Activated effector memory CD4-positive, alpha-beta T cell treated with Interleukin-2 at 50 U/mL for 16 hours (primary cell): ENCODE measurements around the gene MESD.

Experiments
- DNase-seq: peaks from one replicate; pipeline ENCODE4 v3.0.0-alpha.2; 2020

Gene MESD

DNA sequence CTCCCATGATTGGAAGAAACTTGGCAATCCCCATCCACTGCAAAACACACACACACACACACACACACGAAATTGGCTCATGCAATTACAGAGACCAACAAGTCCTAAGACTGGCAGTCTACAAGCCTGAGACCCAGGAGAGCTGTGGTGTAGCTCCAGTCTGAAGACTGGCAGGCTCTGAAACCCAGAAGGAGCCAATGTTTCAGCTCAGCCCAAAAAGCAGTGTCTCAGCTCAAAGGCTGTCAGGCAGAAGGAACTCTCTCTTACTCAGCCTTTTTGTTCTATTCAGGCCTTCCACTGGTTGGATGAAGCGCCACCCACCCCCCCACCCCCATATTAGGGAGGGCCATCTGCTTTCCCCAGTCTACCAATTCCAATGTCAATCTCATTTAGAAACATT lies 32.1 kb downstream of the MESD start:
- DNase-seq, result no peak

- DNase-seq, result peak; percentile 16
These were observed 33.8 kb downstream of the MESD start for GRCh38 chr15:80955571-80956452.

- no peak for DNase-seq
These were observed 35.5 kb downstream of the MESD start for GRCh38 chr15:80953953-80954778.

DNA sequence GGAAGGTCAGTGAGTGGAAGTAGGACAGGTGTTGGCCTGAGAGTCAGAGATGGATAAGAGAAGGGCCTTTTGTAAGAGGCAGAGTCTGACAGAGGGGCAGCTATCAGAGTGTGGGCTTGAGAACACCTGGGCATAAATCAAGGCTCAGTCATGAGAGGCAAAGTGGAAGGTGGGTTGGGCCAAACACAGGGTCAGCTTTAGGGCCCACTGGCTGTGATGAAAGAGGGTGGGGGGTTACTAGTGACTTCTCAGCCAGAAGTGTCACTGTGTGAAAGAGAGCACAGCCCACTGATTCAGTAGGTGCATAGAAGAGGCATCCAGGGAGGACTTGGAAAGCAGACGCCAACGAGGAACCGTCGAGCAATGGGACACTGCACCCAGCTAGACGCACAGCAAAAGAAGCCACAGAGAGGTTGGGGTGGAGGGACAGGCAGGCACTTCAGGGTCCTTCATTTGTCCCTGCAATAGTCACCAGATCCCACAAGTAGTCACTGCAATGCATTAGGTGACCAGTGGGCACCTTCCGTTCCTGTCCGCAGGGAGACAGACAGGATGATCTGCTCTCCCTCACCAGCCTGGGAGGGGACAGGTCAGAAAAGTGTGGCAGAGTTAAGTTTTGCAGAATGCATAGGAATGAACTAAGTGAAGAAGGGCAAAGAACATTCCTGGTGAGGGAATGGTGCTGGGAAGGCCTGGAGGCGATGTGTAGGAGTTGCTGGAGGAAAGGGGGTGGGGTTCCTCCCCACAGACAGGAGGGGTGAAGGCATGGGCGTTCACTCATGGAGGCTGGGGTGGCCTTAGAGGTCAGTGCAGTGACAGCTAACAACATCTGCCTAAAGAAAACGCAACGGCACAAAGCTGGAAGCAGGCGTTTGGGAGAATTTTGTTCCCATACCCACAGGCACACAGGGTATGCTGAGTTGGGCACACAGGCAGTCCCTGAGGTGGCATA lies 36.3 kb downstream of the MESD start:
- no peak for DNase-seq

DNA sequence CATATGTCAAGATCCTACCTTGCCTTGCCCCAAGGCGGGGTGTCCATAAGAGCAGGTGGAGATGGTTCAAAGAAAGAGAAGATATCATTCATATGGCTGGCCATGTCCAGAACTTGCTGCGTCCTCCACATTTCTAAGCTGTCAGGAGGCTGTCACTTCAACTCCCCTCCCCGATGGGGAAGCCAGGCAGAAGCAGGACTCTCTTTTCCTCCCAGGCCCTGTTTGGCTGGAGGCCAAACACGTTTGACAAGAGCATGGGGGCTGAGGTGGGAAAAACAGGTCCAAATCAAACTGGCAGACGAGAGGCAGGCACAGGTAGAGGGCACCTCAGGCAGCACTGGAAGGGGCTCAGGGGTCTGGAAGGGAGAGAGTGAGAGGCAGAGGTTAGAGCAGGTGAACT lies 37.7 kb downstream of the MESD start:
- DNase-seq, result no peak

DNA sequence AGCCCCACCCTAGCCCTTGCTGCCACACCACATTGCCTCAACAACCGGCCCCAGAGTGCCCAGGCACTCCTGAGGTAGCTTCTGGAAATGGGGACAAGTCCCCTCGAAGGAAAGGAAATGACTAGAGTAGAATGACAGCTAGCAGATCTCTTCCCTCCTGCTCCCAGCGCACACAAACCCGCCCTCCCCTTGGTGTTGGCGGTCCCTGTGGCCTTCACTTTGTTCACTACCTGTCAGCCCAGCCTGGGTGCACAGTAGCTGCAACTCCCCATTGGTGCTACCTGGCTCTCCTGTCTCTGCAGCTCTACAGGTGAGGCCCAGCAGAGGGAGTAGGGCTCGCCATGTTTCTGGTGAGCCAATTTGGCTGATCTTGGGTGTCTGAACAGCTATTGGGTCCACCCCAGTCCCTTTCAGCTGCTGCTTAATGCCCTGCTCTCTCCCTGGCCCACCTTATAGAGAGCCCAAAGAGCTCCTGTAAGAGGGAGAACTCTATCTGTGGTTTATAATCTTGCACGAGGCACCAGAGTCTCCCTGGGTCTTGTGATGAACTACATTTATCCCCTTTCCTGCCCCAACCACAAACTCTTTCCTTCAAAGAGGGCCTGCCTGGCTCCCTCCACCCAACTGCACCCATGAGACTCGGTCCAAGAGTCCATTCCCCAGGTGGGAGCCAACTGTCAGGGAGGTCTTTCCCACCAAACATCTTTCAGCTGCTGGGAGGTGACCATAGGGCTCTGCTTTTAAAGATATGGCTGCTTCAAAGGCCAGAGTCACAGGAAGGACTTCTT lies 39.1 kb downstream of the MESD start:
- DNase-seq, result no peak

DNA sequence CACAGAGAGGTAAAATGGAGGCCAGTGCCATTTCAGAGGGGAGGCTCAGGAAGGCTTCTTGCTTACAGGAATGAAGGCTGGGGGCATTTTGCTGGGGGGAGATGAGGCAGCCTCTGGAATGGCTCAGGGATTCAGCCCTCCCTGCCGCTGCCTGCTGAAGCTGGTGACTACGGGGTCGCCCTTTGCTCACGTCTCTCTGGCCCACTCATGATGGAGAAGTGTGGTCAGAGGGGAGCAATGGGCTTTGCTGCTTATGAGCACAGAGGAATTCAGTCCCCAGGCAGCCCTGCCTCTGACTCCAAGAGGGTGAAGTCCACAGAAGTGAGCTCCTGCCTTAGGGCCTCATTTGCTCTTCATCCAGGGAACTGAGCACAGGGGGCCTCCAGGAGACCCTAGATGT lies 39.9 kb downstream of the MESD start:
- DNase-seq, result no peak

- no peak for DNase-seq
These were observed 40.8 kb downstream of the MESD start for GRCh38 chr15:80948651-80949292.

- no peak for DNase-seq
These were observed 43.0 kb downstream of the MESD start for GRCh38 chr15:80946576-80946975.

DNA sequence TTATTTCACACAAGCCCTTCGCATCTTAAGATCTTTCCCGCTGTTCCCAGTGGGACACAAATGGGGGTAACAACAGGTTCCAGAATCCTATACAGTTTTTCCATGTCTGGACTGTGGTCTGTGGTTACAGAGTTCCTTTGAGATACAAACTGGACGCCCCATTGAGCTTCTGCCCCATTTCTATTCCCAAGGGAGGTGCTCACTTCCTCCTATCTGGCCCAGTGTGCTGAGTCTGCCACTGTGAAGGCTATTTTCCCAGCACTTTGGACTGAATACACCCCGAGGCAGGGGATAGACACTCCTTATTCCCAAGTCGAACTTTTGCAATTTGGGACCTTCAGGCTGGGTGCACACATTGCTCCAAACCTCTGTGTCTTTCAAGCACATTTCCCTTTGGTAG lies 44.0 kb downstream of the MESD start:
- DNase-seq, result no peak

DNA sequence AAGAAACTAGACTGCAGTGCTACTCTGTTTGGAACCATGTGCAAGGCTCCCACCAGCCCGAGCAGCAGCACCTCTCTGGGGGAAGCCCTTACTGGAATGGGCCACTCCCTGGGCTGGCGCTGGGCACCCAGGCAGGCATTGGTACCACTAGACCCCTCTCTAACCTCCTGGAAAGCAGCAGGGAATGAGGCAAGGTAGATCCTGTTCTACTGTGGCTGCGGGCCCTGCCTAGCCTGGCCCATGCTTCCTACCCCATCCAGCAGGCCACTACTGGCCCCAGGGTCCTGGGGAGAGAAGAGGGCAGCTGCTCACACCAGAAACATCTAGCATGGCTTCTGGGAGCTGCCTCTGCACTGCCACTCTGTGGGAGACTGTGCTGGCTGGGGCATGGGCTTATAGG lies 44.8 kb downstream of the MESD start:
- DNase-seq, result no peak

GRCh38 chr15:80942746-80943565 lies 46.7 kb downstream of the MESD start:
- DNase-seq, result no peak

GRCh38 chr15:80942266-80942665 lies 47.4 kb downstream of the MESD start:
- DNase-seq, result no peak

GRCh38 chr15:80940851-80941250 lies 48.8 kb downstream of the MESD start:
- no peak for DNase-seq

GRCh38 chr15:80940331-80940730 lies 49.3 kb downstream of the MESD start:
- DNase-seq, result no peak

DNA sequence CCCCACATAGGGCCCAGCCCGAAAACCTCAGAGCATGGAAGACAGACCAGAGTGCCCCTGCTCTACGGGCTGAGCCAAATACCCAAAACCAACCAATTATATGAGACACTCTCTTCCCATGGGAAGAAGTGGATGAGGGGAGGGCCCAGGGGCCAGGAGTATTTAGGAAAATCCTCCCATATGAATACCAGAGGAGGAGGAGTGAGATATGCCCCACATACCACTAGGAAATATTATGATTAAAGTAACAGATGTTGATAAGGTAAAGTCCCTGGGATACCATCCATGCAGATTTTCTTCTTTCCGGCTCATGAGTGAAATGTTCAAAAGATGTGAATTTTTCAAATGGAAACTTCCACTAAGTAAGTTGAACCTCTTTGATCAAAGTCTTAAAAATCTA lies 50.4 kb downstream of the MESD start:
- DNase-seq, result no peak

- DNase-seq, result no peak
These were observed 51.9 kb downstream of the MESD start for GRCh38 chr15:80937718-80938117.

- DNase-seq, result no peak
These were observed 53.1 kb downstream of the MESD start for GRCh38 chr15:80936288-80937078.

GRCh38 chr15:80934761-80935221 lies 54.8 kb downstream of the MESD start:
- DNase-seq, result no peak

DNA sequence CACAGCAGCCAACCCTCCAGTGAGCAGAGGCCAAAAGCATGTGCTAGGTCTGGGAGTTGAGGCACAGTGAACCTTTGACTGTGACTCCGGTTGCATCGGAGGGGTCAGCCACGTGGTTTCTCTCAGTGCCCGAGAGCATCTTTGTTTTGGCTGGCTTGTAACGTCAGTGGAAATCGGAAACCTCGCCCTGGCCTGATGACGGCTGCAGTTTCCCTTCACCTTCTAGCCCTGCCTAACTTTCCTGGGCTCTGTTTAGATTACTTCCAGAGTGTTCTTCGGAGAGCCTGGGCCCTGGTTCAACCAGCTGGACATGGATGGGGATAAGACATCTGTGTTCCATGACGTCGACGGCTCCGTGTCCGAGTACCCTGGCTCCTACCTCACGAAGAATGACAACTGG lies 56.6 kb downstream of the MESD start:
- DNase-seq, result no peak
